ENCODE results near the gene TRPV3.
A peak's percentile ranks its signal among the peaks of the same experiment; 100 is the strongest.
"Not testable (repeated sequence)": the region's sequence is repeated elsewhere in the genome, so short reads cannot be mapped to it uniquely, and the experiment has no call there.

Gene TRPV3

DNA sequence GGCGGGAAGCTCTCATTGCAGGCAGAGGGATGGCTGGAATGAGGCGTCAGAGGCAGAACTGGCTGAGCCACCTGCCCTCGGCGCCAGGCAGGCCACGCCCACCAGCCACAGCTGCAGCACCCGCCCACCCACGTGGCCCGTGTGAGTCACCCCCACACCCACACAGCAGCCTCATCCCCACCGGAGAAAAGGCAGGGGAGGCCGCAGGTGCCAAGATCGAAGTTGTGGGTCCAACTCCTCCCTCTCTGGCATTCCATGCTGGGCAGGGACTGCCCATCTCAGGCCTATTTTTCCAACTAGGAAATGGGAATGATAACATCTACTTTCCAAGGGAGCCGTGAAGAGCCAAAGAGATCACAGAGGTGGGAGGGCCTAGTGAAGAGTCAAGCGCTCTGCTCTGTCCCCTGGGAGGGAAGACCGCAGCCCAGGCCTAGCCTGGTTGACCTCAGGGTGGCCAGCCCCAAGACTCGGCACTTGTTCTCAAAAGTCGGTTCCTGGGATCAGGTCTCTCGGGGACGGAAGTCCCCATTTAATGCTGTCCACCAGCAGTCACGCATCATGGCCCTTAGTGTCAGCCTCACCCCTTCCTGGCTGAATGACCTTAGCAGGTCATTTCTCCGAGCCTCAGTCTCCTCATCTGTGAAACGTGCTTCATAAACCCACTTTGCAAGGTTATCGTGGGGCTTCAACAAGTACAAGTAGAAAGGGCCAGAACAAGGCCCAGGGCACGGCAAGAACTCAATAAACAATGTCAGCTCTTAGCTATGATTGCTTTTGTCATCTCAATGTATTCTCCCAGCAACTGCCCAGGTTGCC is at the start of gene TRPV3:
TSS of gene TRPV3 (minus strand) at position 45 of the 816 bp plus-strand sequence. CDS start 2,962 bp downstream, outside the sequence.
- DNase-seq = no peak

DNA sequence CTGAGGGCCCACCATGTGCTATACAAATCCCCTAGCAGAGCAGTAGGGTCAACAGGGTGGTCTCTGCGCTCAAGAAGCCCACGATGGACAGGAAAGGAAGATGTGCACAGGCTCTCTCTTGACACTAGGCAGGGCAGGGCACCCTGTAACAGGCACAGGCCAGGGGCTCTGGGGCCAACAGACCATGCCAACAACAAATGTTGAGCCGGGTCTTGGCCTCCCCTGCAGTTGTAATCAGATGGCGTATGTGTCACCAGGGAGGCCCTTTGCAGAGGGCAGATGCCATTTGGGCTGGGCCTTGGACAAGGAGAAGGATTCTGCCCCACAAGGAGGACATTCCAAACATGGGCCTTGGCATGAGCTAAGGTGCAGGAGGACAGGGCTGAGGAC is 46.3 kb upstream of the TRPV3 start:
- DNase-seq = no peak

GRCh38 chr17:3603119-3603869 is 45.7 kb upstream of the TRPV3 start:
- no peak for DNase-seq

GRCh38 chr17:3602499-3602898 is 44.9 kb upstream of the TRPV3 start:
- no peak for DNase-seq

DNA sequence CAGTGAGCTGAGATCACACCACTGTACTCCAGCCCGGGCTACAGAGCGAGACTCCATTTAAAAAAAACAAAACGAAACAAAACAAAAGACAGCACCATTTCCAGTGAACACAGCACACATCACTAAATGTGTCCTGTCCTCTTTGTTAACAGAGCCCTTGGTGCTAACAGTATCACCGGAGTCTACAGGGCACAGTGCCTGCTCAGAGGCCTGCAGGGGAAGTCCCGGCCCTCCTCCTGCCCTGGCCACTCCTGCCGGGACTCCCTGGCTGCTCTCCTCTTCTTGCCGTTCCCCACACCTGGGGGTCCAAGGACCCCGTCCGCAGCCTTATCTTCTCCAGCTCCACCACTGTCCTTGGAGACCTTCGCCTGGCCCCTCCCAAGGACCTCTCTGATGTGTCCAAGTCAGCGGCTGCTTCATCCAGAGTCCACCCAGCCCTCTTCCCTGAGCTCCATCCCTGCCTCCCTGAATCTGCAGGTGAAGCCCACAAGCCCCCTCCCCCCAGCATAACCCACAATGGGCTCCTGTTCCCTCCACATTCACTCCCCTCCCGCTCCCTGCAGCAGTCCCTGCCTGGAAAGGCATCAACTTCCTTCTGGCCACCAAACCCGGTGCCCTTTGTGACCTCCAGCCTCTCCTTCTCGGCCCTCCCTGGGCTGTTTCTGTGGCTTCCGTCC is 43.1 kb upstream of the TRPV3 start:
- no peak for DNase-seq

DNA sequence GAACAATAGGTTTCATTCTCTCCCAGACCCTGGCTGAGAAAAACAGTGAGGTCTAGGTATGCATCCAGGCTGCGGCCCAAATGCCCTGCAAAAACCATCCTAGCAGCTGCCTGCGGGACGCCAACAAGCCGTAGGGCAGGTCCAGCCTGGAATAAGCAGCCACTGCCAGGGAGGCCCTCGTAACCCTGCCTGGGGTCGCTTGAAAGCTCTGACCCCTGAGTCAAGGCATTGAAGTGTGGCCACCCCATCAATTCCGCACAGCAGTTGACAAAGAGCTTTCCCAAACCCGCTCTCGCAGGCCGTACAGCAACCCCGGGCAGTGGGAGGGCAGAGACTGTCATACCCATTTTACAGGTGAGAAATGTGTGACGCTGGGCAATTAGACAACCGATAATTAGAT is 40.5 kb upstream of the TRPV3 start:
- no peak for DNase-seq

- DNase-seq = no peak
These were observed 39.3 kb upstream of the TRPV3 start for GRCh38 chr17:3596804-3597464.

GRCh38 chr17:3594976-3595375 is 37.4 kb upstream of the TRPV3 start:
- peak; percentile 15 for DNase-seq

DNA sequence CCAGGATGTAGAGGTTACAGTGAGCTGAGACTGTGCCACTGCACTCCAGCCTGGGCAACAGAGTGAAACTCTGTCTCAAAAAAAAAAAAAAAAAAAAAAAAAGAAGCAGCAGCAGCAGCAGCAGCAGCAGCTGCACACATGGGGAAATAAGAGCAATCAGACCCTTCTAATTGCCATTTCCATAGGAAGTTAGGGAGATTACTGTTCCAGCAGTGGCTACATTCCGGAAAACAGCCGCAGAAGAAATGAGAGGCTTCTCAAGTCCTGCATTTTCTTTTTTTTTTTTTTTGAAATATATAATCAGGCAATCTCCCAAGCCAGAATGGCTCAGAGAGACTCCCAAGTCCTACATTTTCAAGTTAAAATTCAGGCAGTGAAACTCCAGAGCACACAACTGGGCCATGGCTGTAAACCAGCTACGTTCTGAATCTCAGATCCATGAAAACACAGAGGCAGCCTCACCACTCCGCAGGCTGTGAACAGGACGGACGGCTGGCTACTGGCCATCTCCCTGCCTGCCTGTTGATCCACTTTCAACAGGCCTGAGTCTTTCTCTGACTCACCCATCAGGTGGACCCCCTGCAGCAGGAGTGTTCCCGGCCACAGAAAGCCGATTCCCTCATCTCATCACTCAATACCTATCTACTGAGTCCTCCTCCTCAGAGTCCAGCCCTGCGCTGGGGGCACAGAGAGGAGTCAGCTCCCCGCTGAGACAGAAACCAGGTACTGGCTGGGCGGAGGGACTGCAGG is 36.6 kb upstream of the TRPV3 start:
- no peak for DNase-seq

- no peak for DNase-seq
These were observed 35.8 kb upstream of the TRPV3 start for GRCh38 chr17:3593384-3593783.

GRCh38 chr17:3592216-3592860 is 34.7 kb upstream of the TRPV3 start:
- no peak for DNase-seq

DNA sequence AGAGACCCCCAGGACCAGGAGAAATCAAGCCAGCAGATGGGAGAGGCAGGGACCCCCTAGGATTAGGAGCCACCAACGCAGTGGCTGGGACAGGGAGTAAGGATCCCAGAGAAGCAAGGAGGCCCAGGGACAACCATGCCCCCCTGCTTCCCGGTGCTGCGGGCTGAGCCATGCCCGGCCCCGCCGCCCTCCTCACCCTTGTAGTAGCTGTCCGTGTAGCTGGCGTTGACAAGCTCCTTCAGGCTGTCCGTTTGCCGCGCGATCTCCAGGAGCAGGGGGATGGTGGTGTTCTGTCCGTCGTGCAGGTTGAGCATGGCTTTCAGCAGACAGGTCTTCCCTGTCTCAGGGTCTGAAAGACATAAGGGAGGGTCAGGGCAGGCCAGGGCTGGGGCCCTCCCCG is 33.2 kb upstream of the TRPV3 start:
- DNase-seq = no peak

DNA sequence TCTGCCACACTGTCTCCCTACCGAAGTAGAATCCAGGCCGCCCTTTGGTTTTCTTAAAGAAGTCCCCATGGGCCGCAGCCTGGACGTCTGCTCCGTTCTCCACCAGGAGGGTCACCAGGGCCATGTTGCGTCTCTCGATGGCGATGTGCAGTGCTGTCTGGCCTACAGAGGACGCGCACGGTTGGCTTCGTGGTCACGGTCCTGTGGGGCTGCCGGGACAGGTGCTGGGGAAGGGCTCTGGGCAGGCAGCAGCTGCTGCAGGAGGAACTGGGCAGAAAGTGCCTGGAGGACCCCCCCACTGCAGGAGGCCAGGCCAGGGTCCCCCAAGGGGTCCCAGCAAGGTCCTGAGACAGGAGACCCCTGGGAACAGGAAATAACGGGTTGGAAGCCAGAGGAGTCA is 32.6 kb upstream of the TRPV3 start:
- peak; percentile 33 for DNase-seq

DNA sequence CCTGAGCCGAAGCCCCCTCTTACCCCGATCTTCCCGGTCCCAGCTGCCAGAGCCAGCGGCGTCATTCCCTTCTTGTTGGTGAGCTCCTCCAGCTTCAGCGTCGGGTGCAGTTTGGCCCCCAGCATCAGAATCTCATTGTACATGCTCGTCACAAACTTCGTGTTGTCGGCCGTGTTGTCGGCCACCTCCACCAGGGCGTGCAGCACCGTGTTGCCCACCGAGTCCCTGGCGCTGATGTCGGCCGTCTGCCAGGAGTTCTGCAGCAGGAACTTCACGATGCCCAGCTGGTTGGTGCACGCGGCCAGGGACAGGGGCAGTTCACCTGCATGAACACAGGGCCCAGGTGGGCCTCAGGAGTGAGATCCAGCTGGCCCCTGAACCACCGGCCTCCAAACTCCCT is 32.2 kb upstream of the TRPV3 start:
- no peak for DNase-seq

GRCh38 chr17:3585826-3586225 is 28.2 kb upstream of the TRPV3 start:
- DNase-seq = no peak

- DNase-seq = no peak
These were observed 25.8 kb upstream of the TRPV3 start for GRCh38 chr17:3583456-3583855.

GRCh38 chr17:3582915-3583314 is 25.3 kb upstream of the TRPV3 start:
- peak; percentile 91 for DNase-seq

DNA sequence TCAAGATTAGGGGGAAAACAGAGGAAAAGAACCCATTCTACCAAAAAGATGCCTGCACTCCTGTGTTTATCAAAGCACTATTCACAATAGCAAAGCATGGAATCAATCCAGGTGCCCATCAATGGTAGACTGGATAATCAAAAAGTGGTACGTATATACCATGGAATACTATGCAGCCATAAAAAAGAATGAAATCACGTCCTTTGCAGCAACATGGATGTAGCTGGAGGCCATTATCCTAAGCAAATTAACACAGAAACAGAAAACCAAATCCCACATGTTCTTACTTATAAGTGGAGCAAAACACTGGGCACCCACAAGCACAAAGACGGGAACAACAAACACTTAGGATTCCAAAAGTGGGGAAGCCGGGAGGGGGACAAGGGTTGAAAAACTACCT is 21.1 kb upstream of the TRPV3 start:
- not testable (repeated sequence) for DNase-seq

GRCh38 chr17:3576970-3577369 is 19.4 kb upstream of the TRPV3 start:
- no peak for DNase-seq

DNA sequence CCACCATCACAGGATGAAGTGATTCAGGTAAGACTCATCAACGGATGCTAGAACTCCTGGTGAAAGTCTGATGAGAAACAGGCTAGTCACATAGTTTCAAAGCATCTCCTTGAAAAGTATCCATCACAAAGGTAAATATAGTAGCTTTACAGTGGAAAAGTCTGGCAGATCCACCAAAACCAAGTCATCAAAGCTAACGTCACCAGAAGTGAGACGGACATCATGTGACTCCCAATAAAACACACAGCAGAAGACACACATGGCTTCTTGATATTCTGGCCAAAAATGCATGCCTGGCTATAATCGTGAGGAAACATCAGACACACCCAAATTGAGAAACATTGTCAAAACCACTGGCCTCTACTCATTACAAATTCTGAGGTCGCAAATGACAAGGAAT is 17.9 kb upstream of the TRPV3 start:
- DNase-seq = no peak

DNA sequence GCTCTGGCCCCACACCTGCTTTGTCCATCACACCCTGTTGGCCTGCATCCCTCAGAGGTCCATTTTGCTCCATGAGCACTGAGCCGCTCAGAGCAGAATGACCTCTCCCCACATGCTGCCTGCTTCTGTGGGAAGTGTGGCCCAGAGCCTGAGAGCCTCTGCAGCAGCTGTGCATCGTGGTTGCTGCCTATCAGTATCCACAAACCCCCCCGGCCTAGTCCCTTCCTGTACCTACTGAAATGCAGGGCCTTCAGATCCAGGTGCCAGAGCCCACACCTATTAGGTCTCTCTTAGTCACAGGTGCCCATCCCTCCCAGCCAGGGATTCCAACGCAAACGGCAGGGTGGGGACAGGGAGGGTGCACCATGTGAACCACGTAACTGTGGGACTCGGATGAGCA is 16.6 kb upstream of the TRPV3 start:
- DNase-seq = no peak

All from DMS79 (cell line).